K562 (cell line): Measurements from ENCODE around the gene NEDD4L. TPM values are rescaled to one million over a fixed set of nuclear protein-coding genes. Genes with fewer than 3 reads are reported as not detected.

Experiments used
- GTF2A2 ChIP-seq: IDR thresholded peaks from 2 replicates; pipeline ENCODE4 v1.6.1; 2016; ENCODE audit warnings: mild to moderate bottlenecking, missing genetic modification characterization, missing compliant biosample characterization
- PCBP1 ChIP-seq: fragments of 200-400 bp; formaldehyde crosslinking; IDR thresholded peaks from 2 replicates; pipeline ENCODE4 v1.6.1; 2018; ENCODE audit warnings: mild to moderate bottlenecking, low read depth, low read length; ENCODE audit not compliant: poor library complexity, severe bottlenecking
- PHB2 ChIP-seq: fragments of 450-650 bp; IDR thresholded peaks from 2 replicates; pipeline ENCODE4 v1.6.1; 2017; ENCODE audit warnings: low read depth
- SAFB2 ChIP-seq: fragments of 200-400 bp; formaldehyde crosslinking; IDR thresholded peaks from 2 replicates; pipeline ENCODE4 v1.6.1; 2018; ENCODE audit warnings: borderline replicate concordance, low read length, low read depth, moderate library complexity; ENCODE audit not compliant: severe bottlenecking
- ZKSCAN1 ChIP-seq: fragments of 150-350 bp; IDR thresholded peaks from 2 replicates; pipeline ENCODE4 v1.6.1; 2016; ENCODE audit warnings: low read depth, low read length
- ZNF232 ChIP-seq: sonication (generic); formaldehyde crosslinking; IDR thresholded peaks from 2 replicates; pipeline ENCODE4 v1.8.0; 2022; ENCODE audit warnings: mild to moderate bottlenecking, missing genetic modification reagents
- ZNF696 ChIP-seq: fragments of 250-450 bp; sonication (Bioruptor Pico); conservative IDR thresholded peaks from 2 replicates; pipeline ENCODE4 v1.4.0; 2020; ENCODE audit warnings: mild to moderate bottlenecking, moderate library complexity
- polyA plus RNA-seq, 8 experiments: library from polyadenylated mRNA; depleted of rRNA in 4 of 8; stranded (reverse) in 5 of 8; unstranded in 3 of 8; fragments of >200 nt; fragmentation: Nextera tagmentation in 2 of 8; fragmentation: Illumina TruSeq in 1 of 8; extraction: Ambion mirVana in 2 of 8; extraction: Trizol in 1 of 8; gene quantifications; 2 replicates each; pipeline versions ENCODE4 v1.2.1 to v1.2.3, GENCODE V29; 2011 to 2014; ENCODE audit warnings: inconsistent platforms in 1 of 8, missing spikeins in 1 of 8
- total RNA-seq, 7 experiments: library from RNA; depleted of rRNA in 6 of 7; stranded (reverse); fragments of >200 nt in 6 of 7; fragmentation: Illumina TruSeq in 2 of 7; extraction: Trizol in 2 of 7; gene quantifications; 2 replicates each; pipeline versions ENCODE4 v1.2.1 to v1.2.3, GENCODE V29; 2011 to 2021; ENCODE audit warnings: low replicate concordance in 1 of 7
- TF ChIP-seq, protein P1 (sequence below), 2 experiments: fragments of 450-650 bp in 1 of 2; sonication (generic) in 1 of 2; formaldehyde crosslinking in 1 of 2; IDR thresholded peaks; 2 replicates each; pipeline versions ENCODE4 v1.7.1 to v1.9.0; 2016 to 2022; ENCODE audit warnings: inconsistent platforms in 1 of 2, mild to moderate bottlenecking in 1 of 2, missing genetic modification reagents in 1 of 2

The NEDD4L gene
- total and polyA plus RNA-seq, 9 of the 15 experiments (the other 6 are each of a cell fraction or from before 2014, with no cell fraction given) = 8.1 to 33.4 (median 19.9) TPM

DNA sequence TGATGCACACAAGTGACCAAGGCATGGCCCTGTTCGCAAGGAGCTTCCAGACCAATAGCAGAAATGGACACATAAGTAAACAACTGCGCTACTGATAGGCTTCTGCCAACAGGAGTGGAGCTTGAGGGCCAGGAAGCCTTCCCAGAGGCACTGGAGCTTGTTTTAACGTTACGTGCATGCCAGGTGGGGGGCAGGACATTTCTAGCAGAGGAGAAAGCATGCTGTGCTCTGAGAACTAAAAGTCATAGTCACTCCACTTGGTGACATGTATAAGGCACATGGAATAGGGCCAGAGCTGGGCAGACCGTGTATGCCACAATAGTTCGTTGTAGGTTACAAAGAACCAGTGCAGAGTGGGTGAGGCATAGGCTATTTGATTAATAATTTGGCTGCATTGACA lies 184.2 kb downstream of the NEDD4L start (continued):
- TF ChIP-seq PCBP1 (no peak), GTF2A2 (no peak), PHB2 (no peak), ZNF696 (CRISPR knock-in tag) (no peak), ZKSCAN1 (no peak; the same call in 1 of the 2 replicates), SAFB2 (no peak), ZNF232 (CRISPR knock-in tag) (no peak)
- TF ChIP-seq, protein P1, sequence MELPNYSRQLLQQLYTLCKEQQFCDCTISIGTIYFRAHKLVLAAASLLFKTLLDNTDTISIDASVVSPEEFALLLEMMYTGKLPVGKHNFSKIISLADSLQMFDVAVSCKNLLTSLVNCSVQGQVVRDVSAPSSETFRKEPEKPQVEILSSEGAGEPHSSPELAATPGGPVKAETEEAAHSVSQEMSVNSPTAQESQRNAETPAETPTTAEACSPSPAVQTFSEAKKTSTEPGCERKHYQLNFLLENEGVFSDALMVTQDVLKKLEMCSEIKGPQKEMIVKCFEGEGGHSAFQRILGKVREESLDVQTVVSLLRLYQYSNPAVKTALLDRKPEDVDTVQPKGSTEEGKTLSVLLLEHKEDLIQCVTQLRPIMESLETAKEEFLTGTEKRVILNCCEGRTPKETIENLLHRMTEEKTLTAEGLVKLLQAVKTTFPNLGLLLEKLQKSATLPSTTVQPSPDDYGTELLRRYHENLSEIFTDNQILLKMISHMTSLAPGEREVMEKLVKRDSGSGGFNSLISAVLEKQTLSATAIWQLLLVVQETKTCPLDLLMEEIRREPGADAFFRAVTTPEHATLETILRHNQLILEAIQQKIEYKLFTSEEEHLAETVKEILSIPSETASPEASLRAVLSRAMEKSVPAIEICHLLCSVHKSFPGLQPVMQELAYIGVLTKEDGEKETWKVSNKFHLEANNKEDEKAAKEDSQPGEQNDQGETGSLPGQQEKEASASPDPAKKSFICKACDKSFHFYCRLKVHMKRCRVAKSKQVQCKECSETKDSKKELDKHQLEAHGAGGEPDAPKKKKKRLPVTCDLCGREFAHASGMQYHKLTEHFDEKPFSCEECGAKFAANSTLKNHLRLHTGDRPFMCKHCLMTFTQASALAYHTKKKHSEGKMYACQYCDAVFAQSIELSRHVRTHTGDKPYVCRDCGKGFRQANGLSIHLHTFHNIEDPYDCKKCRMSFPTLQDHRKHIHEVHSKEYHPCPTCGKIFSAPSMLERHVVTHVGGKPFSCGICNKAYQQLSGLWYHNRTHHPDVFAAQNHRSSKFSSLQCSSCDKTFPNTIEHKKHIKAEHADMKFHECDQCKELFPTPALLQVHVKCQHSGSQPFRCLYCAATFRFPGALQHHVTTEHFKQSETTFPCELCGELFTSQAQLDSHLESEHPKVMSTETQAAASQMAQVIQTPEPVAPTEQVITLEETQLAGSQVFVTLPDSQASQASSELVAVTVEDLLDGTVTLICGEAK (IDR thresholded peaks at IDR 0.05) = no peak
- TF ChIP-seq, protein P1 (CRISPR knock-in tag; IDR thresholded peaks at IDR 0.05) = no peak
- TF ChIP-seq, all 486 proteins: peak for 0
